HUES6 (cell line): ENCODE measurements around the gene NAPA.

ENCODE experiments used
- H3K27ac ChIP-seq: 2 replicates; pipeline ENCODE4 v1.7.0; 2013; ENCODE audit warnings: low read depth, mild to moderate bottlenecking, low read length, inconsistent platforms
- H3K27me3 ChIP-seq: 2 replicates; pipeline ENCODE4 v1.6.1; 2013; ENCODE audit warnings: low read length; ENCODE audit not compliant: control insufficient read depth, insufficient read depth
- H3K36me3 ChIP-seq: 2 replicates; pipeline ENCODE4 v1.6.1; 2013; ENCODE audit warnings: low read length; ENCODE audit not compliant: control insufficient read depth, insufficient read depth
- H3K4me1 ChIP-seq: 2 replicates; pipeline ENCODE4 v1.6.1; 2013; ENCODE audit warnings: low read length; ENCODE audit not compliant: control insufficient read depth, insufficient read depth
- H3K4me3 ChIP-seq: 2 replicates; pipeline ENCODE4 v1.5.1; 2013; ENCODE audit warnings: low read depth, low read length
- H3K9ac ChIP-seq: one replicate; pipeline ENCODE4 v1.6.1; 2013; ENCODE audit warnings: mild to moderate bottlenecking, low read length
- H3K9me3 ChIP-seq: 2 replicates; pipeline ENCODE4 v1.6.1; 2013; ENCODE audit warnings: low read depth, low read length; ENCODE audit not compliant: control insufficient read depth, insufficient read depth

The NAPA gene

GRCh38 chr19:47521473-47522180 is 6.8 kb upstream of the NAPA start:
- Histone ChIP-seq H3K9me3 (no peaks in the 10 kb centered on the region), H3K4me3 (no peak overlapping the region), H3K27me3 (no peaks in the 10 kb centered on the region), H3K36me3 (no peaks in the 10 kb centered on the region), H3K9ac (no peak overlapping the region), H3K27ac (no peak overlapping the region), H3K4me1 (peaks cover 18% of the 10 kb centered on the region)

DNA sequence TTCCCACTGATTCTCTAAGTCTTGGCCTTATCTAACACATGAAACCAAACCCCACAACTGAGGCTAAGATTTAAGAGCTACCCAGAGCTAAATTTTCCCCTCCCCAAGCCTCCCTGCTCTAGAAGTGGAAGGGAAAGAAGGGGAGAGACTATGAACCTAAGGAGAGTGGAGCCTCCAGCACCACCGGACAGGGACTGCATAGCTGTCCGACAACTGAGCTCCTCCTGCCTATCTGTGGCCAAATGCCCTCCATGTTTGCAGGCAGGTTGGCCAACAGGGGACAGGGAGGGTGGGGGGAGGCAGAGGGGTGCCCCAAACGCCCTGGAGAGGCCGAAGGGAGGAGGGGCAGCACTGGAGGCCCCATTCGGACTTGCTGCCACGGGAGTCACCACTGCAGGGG is 6.0 kb upstream of the NAPA start:
- H3K4me3 ChIP-seq, result no peak overlapping the region
- H3K27me3 ChIP-seq, result no peaks in the 10 kb centered on the region
- no peaks in the 10 kb centered on the region for H3K36me3 ChIP-seq
- peaks cover 18% of the 10 kb centered on the region for H3K4me1 ChIP-seq
- no peak overlapping the region for H3K9ac ChIP-seq
- no peaks in the 10 kb centered on the region for H3K9me3 ChIP-seq
- H3K27ac ChIP-seq, result no peak overlapping the region

- Histone ChIP-seq H3K4me3 (no peak overlapping the region), H3K36me3 (no peaks in the 10 kb centered on the region), H3K27ac (no peak overlapping the region), H3K9me3 (no peaks in the 10 kb centered on the region), H3K27me3 (no peaks in the 10 kb centered on the region), H3K4me1 (peaks cover 18% of the 10 kb centered on the region), H3K9ac (no peak overlapping the region)
Observed at GRCh38 chr19:47520343-47520806, 5.5 kb upstream of the NAPA start.

GRCh38 chr19:47518854-47519253 is 4.0 kb upstream of the NAPA start:
- Histone ChIP-seq H3K27ac (no peak overlapping the region), H3K4me1 (peaks cover 18% of the 10 kb centered on the region), H3K9me3 (no peaks in the 10 kb centered on the region), H3K4me3 (no peak overlapping the region), H3K9ac (no peak overlapping the region), H3K27me3 (no peaks in the 10 kb centered on the region), H3K36me3 (no peaks in the 10 kb centered on the region)

GRCh38 chr19:47518139-47518538 is 3.3 kb upstream of the NAPA start:
- no peak overlapping the region for H3K9ac ChIP-seq
- H3K27ac ChIP-seq, result no peak overlapping the region
- H3K27me3 ChIP-seq, result no peaks in the 10 kb centered on the region
- no peak overlapping the region for H3K4me3 ChIP-seq
- no peaks in the 10 kb centered on the region for H3K36me3 ChIP-seq
- peaks cover 18% of the 10 kb centered on the region for H3K4me1 ChIP-seq
- no peaks in the 10 kb centered on the region for H3K9me3 ChIP-seq

- Histone ChIP-seq H3K9ac (peak overlapping the region; percentile 93), H3K4me3 (peak overlapping the region; percentile 87), H3K4me1 (no peaks in the 10 kb centered on the region; the same call in 1 of the 2 replicates), H3K27ac (peak overlapping the region; percentile 54; the same call in 1 of the 2 replicates), H3K27me3 (no peaks in the 10 kb centered on the region), H3K36me3 (no peaks in the 10 kb centered on the region), H3K9me3 (no peaks in the 10 kb centered on the region)
Observed at GRCh38 chr19:47514151-47514868, 553 bp downstream of the NAPA start.

GRCh38 chr19:47512948-47513319 is 1.9 kb downstream of the NAPA start:
- no peaks in the 10 kb centered on the region for H3K9me3 ChIP-seq
- no peaks in the 10 kb centered on the region for H3K27me3 ChIP-seq
- H3K36me3 ChIP-seq, result no peaks in the 10 kb centered on the region
- H3K4me1 ChIP-seq, result peaks cover 7% of the 10 kb centered on the region; the same call in 1 of the 2 replicates
- no peak overlapping the region for H3K4me3 ChIP-seq
- peak overlapping the region; percentile 13 for H3K9ac ChIP-seq
- H3K27ac ChIP-seq, result no peak overlapping the region

GRCh38 chr19:47512183-47512947 is 2.5 kb downstream of the NAPA start:
- peak overlapping the region; percentile 13 for H3K9ac ChIP-seq
- H3K4me3 ChIP-seq, result no peak overlapping the region
- H3K9me3 ChIP-seq, result no peaks in the 10 kb centered on the region
- H3K27ac ChIP-seq, result no peak overlapping the region
- peaks cover 9% of the 10 kb centered on the region; the same call in 1 of the 2 replicates for H3K4me1 ChIP-seq
- no peaks in the 10 kb centered on the region for H3K36me3 ChIP-seq
- no peaks in the 10 kb centered on the region for H3K27me3 ChIP-seq

- Histone ChIP-seq H3K4me1 (peaks cover 9% of the 10 kb centered on the region; the same call in 1 of the 2 replicates), H3K27me3 (no peaks in the 10 kb centered on the region), H3K4me3 (no peak overlapping the region), H3K36me3 (0 out of 2 replicates have a peak, but pooled peaks cover under 1% of the 10 kb centered on the region), H3K27ac (no peak overlapping the region), H3K9me3 (no peaks in the 10 kb centered on the region), H3K9ac (no peak overlapping the region)
Observed at GRCh38 chr19:47511681-47512080, 3.2 kb downstream of the NAPA start.

DNA sequence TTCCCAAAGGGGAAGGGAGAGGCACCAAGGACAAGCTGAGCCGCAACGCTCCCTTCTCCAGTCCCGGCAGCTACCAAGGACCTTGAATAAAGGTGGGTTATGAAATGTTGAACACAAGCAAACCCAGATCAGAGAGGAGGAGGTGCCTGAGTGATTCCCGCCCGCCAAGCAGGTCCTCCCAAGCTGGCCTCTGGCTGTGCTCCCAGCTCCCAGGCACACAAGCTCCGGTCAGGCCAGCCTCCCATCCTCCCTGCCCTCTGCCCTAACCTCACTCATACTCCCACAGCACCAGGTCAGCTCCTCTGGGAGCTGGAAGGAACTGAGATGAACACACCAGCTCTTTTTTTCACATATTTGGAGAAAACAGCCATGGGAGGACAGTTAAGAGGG is 3.7 kb downstream of the NAPA start:
- H3K4me1 ChIP-seq, result peaks cover 9% of the 10 kb centered on the region; the same call in 1 of the 2 replicates
- H3K27ac ChIP-seq, result no peak overlapping the region
- H3K9ac ChIP-seq, result no peak overlapping the region
- no peak overlapping the region for H3K4me3 ChIP-seq
- H3K9me3 ChIP-seq, result no peaks in the 10 kb centered on the region
- 0 out of 2 replicates have a peak, but pooled peaks cover 2% of the 10 kb centered on the region for H3K36me3 ChIP-seq
- no peaks in the 10 kb centered on the region for H3K27me3 ChIP-seq
